ENCODE measurements around the gene MARK1.

Gene MARK1

GRCh38 chr1:220711056-220711809 lies 183.3 kb downstream of the MARK1 start:
- DNase-seq (ENCODE audit: low spot score): no peak
